ENCODE measurements around the gene TLE4.

GRCh38 chr9:79707589-79707988, 135.8 kb downstream of the TLE4 start:
- TF ChIP-seq JUND (IDR thresholded peaks at IDR 0.05) (no peak), CTCF (IDR thresholded peaks at IDR 0.05) (no peak), ELF1 (IDR thresholded peaks at IDR 0.05) (no peak), EZH2phosphoT487 (IDR thresholded peaks at IDR 0.05; ENCODE audit: borderline replicate concordance, low read depth) (no peak), FOXM1 (IDR thresholded peaks at IDR 0.05; ENCODE audit: low read depth) (no peak), CHD2 (IDR thresholded peaks at IDR 0.05; ENCODE audit: low read length, partially characterized antibody) (no peak), RAD21 (IDR thresholded peaks at IDR 0.05; ENCODE audit: low read length) (no peak), REST (IDR thresholded peaks at IDR 0.05; ENCODE audit: low read depth, low read length) (no peak), POLR2AphosphoS5 (IDR thresholded peaks at IDR 0.05; ENCODE audit: low read depth, low read length) (no peak), GATA2 (CRISPR knock-in tag; IDR thresholded peaks at IDR 0.05) (no peak), TAF1 (IDR thresholded peaks at IDR 0.05; ENCODE audit: borderline replicate concordance, low read depth, low read length) (no peak), MEF2A (IDR thresholded peaks at IDR 0.05; ENCODE audit: borderline replicate concordance, low read depth) (no peak)

Measured in SK-N-SH (cell line).